ENCODE data around the gene WNK3.
"Not testable (repeated sequence)": the region's sequence is repeated elsewhere in the genome, so short reads cannot be mapped to it uniquely, and the experiment has no call there.

WNK3 gene

DNA sequence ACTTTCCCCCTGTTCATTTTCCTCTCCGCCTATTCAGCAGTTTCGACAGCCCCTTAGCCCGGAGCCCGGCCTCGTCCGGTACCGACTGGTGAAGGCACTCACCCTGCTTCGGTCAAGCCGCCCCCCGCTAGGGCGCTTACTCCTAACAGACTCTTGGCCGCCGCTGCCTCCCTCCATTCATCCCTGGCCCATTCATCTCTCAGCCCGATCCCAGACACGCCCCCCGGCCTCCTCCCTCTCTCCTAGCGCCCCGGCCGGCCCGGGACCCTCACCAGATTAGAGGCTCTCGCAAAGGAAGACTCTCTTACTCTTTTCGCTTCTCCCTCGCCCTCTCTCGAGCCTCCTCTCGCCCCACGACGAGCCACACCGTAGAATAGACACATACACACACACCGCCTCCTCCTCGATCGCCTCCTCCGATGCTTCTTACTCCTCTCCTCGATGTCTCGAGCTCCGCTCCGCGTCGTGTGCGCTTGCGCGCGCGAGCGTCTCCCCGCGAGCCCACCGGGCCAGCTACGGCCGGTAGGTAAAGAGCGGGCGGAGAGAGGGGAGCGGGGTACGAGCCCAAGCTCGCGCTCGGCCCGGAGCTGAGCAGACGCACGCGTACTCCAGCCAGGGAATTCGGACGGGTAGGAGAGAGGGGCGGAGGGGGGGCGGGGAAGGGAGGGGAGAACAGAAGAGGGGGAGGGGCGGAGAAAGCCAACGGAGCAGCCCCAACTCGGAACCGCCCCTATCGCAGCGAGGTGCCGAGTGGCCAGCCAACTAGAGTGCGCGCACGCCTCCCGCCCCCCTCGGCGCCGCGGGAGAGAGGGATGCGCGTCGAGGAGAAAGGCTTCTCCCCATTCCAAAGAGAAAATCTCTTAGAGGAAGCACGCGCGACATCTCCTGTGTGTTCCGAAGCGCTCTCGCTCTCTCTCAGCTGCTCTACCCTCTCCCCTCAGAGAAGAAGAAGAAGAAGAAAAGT lies at the start of gene WNK3:
Gene WNK3, minus strand, starts transcription at position 633 of the 964 bp plus-strand sequence.
- no peak for DNase-seq

DNA sequence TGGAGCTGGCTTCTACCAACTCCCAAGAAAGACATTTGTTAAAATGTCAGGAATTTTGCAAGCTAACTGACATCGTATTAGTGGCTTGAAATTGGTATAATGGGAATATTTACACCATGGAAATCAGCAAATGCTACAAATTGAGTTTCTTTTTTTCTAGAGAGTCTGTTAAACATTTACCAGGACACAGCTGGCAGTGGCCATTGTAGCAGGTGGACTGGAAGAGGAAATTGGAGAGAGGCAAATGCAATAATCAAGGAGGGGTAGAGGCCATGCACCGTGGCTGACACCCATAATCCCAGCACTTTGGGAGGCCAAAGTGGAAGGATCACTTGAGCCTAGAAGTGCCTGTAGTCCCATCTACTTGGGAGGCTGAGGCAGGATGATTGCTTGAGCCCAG lies 49.4 kb upstream of the WNK3 start:
- no peak for DNase-seq

DNA sequence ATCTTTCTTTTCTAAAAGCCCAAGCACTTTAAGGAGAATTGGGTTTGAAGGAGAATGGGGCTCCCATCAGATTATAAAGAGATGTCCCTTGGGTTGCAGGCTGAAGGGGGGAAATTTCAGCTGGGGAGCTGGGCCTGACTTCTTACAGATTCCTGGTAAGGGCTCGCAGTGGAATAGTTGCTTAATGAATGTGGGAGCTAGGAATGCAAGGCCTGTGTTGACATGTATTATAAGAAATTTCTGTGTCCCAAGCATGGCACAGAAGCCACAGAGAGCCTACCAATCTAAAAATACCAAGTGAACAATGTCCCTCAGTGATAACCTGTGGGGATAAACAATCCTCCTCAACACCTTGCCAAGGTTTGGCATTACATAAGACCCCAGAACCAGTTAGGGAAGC lies 39.3 kb upstream of the WNK3 start:
- no peak for DNase-seq

DNA sequence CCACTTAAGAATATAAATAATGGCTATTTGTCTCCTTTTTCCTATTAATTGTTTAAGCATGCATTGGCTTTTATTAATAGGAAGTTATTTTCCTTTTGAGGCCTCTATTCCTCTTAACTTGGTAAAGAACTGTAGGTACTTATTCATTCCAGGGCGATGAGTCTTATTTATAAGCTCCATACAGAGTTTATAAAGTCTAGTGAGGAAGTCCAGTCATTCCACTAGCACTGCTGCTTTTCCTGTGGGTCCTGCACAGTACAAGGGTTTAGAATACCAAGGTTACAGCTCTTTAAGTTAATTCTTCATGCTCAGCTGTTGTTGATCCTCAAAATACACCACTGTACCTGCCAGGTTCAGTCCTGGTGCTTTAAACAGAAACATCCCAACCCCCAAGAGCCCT lies 28.5 kb upstream of the WNK3 start:
- no peak for DNase-seq

GRCh38 chrX:54384661-54385060 lies 26.8 kb upstream of the WNK3 start:
- DNase-seq = not testable (repeated sequence)

- no peak for DNase-seq
Observed at GRCh38 chrX:54359408-54359807, 1.6 kb upstream of the WNK3 start.

DNA sequence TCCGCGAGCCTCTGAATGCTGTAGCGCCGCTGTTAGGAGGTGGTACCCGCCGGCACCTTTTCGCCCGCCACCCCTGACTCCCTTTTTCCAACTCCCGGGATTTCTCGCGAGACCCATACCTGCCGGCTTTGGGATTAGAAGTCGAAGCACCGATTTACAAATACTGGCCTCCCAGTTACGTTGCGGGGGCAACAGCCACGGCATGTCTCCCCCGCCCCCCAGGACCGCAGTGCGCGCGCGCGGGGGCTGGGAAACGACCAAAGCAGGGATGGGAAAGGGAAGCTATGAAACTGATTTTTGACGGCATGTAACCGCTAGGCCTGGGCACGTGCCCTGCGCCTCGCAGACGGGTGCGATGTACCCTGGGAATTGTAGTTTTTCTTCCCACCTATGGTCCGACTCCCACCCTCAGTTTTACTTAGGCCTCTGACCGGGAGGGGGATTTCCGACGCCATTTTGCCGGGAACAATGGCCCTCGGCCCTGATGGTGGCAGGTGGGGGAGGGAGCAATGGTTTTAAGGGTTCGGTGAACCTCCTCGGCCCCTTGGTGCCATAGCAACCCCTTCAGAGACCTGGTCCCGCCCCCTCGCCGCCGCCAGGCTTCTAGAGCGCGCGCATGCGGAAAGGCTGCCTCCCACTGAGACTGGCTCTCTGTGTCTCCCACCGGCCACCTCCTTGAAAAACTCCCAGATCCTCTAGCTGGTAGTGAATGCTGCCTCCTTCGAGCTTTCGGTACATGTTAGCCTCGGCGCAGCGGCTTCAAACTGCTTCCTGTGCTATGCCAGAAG lies 772 bp upstream of the WNK3 start:
- DNase-seq = no peak

DNA sequence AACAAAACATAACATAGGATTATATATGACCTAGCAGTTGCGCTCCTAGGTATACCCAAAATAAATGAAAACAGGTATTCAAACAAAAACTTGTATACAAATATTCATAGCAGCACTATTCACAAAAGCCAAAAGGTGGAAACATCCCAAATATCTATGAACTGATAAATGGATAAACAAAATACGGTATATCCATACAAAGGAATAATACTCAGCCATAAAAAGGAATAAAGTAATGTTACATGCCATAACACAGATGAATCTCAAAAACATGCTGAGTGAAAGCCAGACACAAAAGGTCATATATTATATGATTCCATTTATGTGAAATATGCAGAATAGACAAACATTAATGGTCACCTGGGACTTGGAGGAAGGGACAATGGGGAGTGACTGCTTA lies 5.2 kb downstream of the WNK3 start:
- DNase-seq = no peak

DNA sequence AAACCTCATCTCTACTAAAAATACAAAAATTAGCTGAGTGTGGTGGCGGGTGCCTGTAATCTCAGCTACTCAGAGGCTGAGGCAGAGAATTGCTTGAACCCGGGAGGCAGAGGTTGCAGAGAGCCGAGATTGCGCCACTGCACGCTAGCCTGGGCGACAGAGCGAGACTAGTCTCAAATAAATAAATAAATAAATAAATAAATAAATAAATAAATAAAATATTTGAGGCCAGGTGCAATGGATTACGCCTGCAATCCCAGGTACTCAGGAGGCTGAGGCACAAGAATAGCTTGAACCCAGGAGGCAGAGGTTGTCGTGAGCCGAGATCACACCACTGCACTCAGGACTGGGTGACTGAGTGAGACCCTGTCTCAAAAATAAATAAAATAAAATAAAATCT lies 20.5 kb downstream of the WNK3 start:
- DNase-seq = not testable (repeated sequence)

DNA sequence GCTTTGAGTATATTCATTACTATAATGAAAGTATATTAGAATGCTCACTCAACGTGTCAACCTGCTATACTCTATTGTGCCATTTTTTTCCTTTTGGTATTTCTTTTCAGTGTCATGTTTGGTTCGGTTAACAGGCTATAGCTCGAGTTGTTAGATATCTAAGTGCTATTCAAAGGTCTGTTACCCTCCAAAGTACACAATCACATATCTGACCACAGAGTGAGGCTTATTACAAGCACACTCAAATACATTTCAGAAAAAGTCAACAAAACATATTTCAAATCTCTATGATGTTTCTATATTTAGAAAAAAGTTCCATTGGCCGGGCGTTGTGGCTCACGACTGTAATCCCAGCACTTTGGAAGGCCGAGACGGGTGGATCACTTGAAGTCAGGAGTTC lies 32.8 kb downstream of the WNK3 start:
- no peak for DNase-seq

GRCh38 chrX:54320067-54320466 lies 37.8 kb downstream of the WNK3 start:
- no peak for DNase-seq

DNA sequence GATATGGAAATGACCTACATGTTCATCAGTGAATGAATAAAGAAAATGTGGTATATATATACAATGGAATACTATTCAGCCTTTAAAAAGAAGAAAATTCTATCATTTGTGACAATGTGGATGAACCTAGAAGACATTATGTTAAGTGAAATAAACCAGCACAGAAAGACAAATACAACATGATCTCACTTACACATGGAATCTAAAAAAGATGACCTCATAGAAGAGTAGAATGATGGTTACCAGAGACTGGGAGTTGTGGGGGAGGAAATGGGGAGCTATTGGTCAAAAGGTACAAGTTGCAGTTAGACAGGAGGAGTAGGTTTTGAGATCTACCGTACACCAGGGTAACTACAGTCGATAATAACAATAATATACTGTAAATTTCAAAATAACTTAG lies 51.5 kb downstream of the WNK3 start:
- DNase-seq = no peak

DNA sequence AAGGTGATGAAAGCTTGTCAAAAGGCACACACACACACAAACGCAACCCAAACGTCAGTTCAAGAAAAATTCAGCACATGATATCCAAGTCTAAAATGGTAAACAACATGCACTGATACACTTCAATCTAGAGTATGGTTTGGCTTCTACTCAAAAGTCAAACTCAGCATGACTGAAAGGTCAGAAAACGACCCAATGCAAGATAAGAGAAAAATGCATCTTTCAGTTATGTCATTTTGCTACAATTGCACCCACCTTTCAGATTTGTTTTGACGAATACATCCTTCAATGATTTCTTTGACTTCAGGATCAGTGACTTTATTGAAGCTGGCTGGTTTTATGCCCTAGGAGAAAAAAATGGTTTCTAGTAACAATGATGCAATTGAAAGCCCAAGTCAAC lies 56.3 kb downstream of the WNK3 start:
- DNase-seq = no peak

DNA sequence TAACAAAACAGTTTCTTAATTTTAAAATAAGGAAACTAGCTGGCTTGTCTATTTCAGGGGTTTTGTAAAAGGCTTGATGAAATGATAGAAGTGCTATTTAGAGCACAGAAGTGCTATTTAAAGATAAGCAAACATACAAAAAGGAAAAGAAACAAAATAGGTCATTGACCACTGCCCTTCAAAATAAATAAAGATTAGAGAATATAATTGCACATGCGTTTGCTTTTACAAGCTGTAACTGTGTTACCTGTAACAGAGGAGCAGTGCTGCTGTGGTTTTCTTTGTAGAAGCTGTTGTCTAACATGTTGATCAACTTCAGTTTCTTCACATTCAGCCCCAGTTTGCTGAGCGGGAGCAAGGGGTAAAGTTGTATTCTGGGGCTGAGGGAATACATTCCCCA lies 63.5 kb downstream of the WNK3 start:
- no peak for DNase-seq

GRCh38 chrX:54292755-54293154 lies 65.1 kb downstream of the WNK3 start:
- no peak for DNase-seq

DNA sequence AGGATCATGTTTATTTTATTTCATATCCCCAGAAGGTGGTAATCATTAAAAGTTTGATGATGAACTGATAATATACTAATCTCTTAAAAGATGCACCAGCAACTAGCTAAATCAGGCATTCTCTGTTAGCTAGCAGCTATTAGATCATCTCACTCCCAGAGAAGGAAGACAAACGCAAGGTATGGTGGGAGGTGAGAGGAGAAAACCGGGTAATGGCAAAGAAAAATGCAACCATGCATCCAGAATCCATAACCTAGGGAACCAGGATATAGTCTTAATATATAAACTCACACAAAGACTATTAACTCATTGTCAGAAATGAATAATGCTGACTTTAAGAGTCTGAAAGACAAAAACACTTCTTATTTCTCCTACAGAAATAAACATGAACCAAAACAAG lies 66.1 kb downstream of the WNK3 start:
- no peak for DNase-seq

DNA sequence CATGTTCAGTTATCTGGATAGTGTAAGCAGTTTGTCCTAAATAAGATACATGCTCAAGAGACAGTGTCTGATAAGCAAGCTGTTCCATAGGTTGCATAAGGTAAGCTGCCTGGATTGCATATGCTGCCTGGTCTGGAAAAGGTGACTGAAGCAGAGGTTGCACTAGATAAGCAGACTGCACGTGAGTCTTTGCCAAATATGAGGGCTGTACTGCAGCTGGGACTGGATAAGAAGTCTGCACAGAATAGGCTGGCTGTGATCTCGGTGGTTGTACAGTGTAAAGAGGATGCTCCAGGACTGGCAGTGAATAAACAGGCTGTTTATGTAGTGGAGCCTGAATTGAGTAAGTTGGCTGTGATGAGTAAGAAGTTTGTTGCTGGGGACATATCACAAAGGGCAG lies 68.9 kb downstream of the WNK3 start:
- DNase-seq = no peak

DNA sequence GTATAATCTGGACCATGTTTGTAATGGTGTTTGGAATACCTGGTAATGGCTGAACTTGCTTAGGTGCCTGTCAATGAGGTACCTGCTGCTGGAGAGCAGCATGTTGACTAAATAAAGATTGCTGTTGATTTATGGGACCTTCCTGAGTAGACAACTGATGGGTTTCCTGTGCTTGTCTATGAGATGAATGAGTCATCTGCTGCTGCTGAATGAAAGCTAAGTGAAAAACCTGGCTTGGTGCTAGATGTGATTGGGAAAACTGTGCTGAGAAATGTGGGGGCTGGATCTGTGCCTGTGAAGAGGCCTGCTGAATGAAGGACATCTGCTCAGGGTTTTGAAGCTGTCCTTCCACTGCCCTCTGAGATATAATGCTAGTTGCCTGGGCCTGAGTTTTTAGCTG lies 69.6 kb downstream of the WNK3 start:
- DNase-seq = no peak

GRCh38 chrX:54281676-54282075 lies 76.2 kb downstream of the WNK3 start:
- DNase-seq = no peak

- no peak for DNase-seq
Observed at GRCh38 chrX:54280466-54280865, 77.4 kb downstream of the WNK3 start.

DNA sequence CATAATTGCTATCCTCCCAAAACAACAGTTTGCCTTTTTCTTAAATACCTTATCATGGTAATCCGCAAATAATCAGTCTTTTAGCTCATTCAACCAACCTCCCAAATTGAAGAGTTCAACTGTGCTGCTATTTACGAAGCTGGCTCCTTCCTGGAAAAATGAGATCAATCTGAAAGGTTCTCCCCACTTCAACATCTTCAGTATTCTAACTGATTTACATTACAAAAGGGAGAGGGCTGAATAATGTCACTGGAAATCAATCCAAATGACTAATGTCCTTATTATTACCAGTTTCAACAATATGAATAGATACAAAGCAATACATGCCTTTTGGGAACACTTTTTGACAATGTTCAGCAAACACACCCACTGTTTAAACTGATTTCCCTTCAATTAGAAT lies 86.2 kb downstream of the WNK3 start:
- no peak for DNase-seq

- DNase-seq = no peak
Observed at GRCh38 chrX:54248309-54248708, 109.5 kb downstream of the WNK3 start.

DNA sequence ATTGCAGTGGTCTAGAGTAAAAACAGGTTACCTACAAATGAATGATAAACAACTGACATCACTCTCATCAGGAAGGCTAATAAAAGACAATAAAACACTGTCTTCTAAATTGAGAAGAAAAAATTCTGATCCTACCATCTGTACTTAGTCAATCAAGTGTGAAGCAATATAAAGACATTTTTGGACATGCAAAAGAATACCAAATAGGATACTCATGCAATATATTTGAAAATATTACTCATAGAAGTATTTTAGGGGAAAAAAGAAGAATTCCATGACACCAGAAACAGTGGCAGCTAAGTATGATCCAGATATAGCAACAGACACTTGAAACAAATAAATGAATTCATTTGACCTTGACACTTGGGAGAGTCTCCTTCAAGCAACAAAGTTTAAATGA lies 111.0 kb downstream of the WNK3 start:
- no peak for DNase-seq

DNA sequence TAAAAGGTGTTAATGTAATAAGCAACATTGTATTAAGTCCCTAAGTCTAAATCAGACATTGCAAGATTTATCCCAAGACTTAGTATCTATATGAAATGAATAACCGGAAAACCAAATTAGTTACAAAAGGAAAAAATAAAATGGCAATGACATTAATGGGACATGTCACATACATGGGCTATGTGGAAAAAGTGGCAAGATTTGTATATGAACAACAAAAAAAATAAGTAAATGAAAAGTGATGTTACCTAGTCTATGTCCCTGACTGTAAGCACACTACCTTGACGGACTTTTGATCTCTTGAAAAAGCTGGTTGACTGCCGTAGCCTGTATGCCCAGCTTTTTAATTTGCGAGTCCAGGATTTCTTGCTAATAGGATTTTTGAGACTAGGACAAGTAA lies 119.3 kb downstream of the WNK3 start:
- no peak for DNase-seq

Data from SIG-M5 (cell line).